Ascending aorta (tissue), 2 donors: ENCODE measurements around the gene ETFB. TPM values are rescaled to one million over a fixed set of nuclear protein-coding genes. Genes with fewer than 3 reads are reported as not detected.

ENCODE experiments used
- DNase-seq, 2 donors: peaks; one replicate each; pipeline ENCODE4 v3.0.0-alpha.2; 2019; ENCODE audit warnings: low spot score in 2 of 2
- H3K27ac ChIP-seq, 2 donors: fragments of 200-600 bp; sonication (generic); one replicate each; pipeline ENCODE4 v1.5.1; 2016 to 2017; ENCODE audit warnings: mild to moderate bottlenecking in 1 of 2
- H3K27me3 ChIP-seq: fragments of 200-600 bp; sonication (generic); one replicate; pipeline ENCODE4 v1.5.1; 2017
- H3K36me3 ChIP-seq, 2 donors: fragments of 200-600 bp; sonication (generic); one replicate each; pipeline ENCODE4 v1.5.1; 2016
- H3K4me1 ChIP-seq, 2 donors: fragments of 200-600 bp; sonication (generic); one replicate each; pipeline ENCODE4 v1.5.1; 2016 to 2017; ENCODE audit warnings: mild to moderate bottlenecking in 1 of 2
- H3K4me3 ChIP-seq, 2 donors: fragments of 200-600 bp; sonication (generic); one replicate each; pipeline ENCODE4 v1.5.1; 2016 to 2017; ENCODE audit warnings: mild to moderate bottlenecking in 1 of 2
- H3K9me3 ChIP-seq, 2 donors: fragments of 200-600 bp; sonication (generic); one replicate each; pipeline ENCODE4 v1.5.1; 2016
- intact Hi-C: fragments of 100-400 bp; cut with DNase I; formaldehyde crosslinking; loops from one replicate; pipeline ENCODE4 v1.15.1; 2023
- total RNA-seq: library from RNA; depleted of rRNA; stranded (reverse); fragments of >200 nt; gene quantifications from one replicate; pipeline ENCODE4 v1.1.0, GENCODE V29; 2016
- TF ChIP-seq, protein P1 (sequence below), 3 experiments: fragments of 200-600 bp in 2 of 3; fragments of 450-650 bp in 1 of 3; sonication (generic) in 2 of 3; IDR thresholded peaks; one replicate each; pipeline ENCODE4 v1.5.1; 2016 to 2019; ENCODE audit warnings: antibody characterized with exemption in 3 of 3, mild to moderate bottlenecking in 1 of 3, moderate library complexity in 1 of 3

Gene ETFB
- total RNA-seq, 1 donor from 2014 or later, result 42.5 TPM

DNA sequence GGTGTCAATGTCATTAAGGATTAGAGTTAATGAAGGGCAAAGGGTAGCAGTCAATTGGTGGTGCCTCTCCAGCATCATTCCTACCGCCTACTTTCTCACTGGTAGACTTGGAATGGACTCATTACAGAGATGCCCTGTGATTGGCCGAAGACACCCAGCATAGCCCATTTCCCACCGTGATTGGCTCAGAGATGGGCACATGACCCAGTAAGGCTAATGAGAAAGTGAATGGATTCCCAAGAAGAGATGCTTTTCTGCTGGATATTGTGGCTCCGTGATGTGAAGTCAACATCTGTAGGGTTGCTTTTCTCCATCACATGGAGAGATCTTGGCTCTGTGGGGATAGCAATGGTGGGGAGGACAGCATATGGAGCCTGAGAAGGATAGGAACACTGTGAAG, 35.8 kb downstream of the ETFB start:
- H3K4me3 ChIP-seq, result no peak overlapping the region
- TF ChIP-seq, protein P1, sequence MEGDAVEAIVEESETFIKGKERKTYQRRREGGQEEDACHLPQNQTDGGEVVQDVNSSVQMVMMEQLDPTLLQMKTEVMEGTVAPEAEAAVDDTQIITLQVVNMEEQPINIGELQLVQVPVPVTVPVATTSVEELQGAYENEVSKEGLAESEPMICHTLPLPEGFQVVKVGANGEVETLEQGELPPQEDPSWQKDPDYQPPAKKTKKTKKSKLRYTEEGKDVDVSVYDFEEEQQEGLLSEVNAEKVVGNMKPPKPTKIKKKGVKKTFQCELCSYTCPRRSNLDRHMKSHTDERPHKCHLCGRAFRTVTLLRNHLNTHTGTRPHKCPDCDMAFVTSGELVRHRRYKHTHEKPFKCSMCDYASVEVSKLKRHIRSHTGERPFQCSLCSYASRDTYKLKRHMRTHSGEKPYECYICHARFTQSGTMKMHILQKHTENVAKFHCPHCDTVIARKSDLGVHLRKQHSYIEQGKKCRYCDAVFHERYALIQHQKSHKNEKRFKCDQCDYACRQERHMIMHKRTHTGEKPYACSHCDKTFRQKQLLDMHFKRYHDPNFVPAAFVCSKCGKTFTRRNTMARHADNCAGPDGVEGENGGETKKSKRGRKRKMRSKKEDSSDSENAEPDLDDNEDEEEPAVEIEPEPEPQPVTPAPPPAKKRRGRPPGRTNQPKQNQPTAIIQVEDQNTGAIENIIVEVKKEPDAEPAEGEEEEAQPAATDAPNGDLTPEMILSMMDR (IDR thresholded peaks at IDR 0.05), result no peak
- H3K27ac ChIP-seq, result no peak overlapping the region
- H3K4me1 ChIP-seq, result peaks cover 0 to 3% of the 10 kb centered on the region in 2 donors
- DNase-seq, result no peak
- no peaks in the 10 kb centered on the region for H3K36me3 ChIP-seq
- H3K27me3 ChIP-seq, result no peaks in the 10 kb centered on the region
- intact Hi-C loops, result no loop called here
- no peaks in the 10 kb centered on the region for H3K9me3 ChIP-seq

DNA sequence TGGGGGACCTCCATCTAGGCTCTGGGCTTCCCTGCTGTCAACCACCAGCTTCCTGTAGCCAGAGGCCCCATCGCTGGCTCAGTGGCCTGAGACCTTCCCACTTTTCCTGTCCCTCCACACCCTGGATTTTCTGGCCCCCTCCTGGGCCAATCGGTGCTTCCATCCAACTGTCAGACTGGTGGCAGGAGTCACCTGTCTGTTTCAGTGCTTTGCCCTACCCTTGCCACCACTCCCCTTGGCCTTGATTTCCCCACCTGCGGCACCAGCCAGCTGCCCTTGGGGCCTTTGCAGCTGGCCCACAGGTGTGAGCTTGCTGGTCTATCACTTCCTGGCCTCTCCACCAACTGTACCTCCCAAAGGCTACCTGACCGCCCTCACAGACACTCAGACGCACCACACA, 36.8 kb downstream of the ETFB start:
- intact Hi-C loops, result no loop called here
- H3K9me3 ChIP-seq, result no peaks in the 10 kb centered on the region
- no peak overlapping the region for H3K4me3 ChIP-seq
- TF ChIP-seq, protein P1 (IDR thresholded peaks at IDR 0.05), result no peak
- no peak for DNase-seq
- no peak overlapping the region for H3K27ac ChIP-seq
- H3K36me3 ChIP-seq, result no peaks in the 10 kb centered on the region
- H3K4me1 ChIP-seq, result peaks cover 0 to 3% of the 10 kb centered on the region in 2 donors
- H3K27me3 ChIP-seq, result no peaks in the 10 kb centered on the region

DNA sequence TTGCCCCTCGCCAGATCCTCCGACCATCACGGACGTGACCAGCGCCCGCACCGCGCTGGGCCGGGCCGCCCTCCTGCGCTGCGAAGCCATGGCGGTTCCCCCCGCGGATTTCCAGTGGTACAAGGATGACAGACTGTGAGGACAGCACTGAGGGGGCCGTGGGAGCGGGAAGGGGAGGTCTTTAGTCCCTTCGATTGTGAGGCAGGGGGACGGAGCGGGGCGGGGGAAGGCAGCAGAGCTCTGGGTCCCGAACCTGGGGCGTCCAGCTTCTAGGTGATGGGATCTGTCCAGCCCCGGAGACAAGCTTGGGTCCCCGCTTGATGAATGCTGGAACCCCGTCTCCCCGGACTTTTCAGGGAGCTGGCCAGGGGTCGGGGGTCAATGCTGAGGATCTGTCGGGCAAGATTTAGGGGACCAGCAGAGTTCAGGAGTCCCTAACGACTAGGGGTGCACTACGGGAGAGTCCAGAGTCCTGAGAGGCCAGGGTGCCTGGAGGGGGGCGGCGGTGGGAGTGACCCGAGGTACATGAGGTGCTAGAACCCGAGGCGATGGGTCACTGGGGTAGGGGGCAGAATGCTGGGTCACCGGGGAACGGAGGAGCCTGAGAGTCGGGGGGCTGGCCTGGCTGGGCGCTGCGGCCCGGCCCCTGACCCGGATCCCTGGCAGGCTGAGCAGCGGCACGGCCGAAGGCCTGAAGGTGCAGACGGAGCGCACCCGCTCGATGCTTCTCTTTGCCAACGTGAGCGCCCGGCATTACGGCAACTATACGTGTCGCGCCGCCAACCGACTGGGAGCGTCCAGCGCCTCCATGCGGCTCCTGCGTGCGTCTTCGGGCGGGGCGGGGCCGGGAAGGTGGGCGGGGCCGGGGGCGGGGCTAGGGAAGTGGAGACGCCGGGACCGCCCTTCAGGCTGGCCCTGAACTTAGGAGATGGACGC, 38.9 kb downstream of the ETFB start:
- no peak overlapping the region for H3K27ac ChIP-seq
- H3K27me3 ChIP-seq, result no peaks in the 10 kb centered on the region
- no peaks in the 10 kb centered on the region for H3K36me3 ChIP-seq
- intact Hi-C loops, result no loop called here
- H3K4me3 ChIP-seq, result peak overlapping the region; percentile 24 to 41
- no peaks in the 10 kb centered on the region for H3K9me3 ChIP-seq
- peaks cover 0 to 3% of the 10 kb centered on the region in 2 donors for H3K4me1 ChIP-seq
- DNase-seq, result no peak
- TF ChIP-seq, protein P1 (IDR thresholded peaks at IDR 0.05), result peak in 1 of 3 experiments; percentile 11

DNA sequence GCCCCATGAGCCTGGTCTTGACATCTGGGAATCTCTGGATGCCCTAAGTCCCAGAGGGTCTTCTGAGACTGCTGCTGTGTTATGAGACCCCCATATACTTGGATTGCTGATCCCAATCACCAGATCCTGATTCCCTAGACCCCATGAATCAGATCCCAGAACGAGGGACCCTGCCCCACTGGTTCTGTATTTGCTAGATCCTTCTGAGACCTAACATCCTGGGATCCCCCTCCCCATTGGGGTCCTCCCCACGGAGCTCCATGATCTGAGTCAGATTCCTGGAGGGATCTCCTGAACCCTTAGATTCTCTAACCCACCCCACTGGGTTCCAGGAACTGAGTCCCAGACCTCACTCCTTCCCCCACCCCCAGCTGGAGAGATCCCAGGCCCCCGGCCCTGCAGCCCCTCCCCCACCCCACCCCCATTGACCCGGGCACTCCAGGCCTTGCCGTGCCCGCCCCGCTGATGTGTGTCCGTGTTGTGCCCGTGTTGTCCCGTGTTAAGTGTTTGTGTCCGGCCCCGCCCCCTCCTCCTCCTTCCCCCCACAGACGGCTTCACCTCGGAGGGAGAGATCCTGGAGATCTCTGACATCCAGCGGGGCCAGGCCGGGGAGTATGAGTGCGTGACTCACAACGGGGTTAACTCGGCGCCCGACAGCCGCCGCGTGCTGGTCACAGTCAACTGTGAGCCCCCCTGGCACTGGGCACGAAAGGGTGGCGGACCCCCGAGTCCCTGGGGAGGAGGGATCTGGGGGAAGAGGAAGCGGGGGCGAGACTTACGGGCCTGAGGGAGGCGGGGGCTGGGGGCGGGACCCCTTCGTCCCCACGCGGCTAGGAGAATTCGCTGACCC, 39.7 kb downstream of the ETFB start:
- intact Hi-C loops, result no loop called here
- TF ChIP-seq, protein P1 (IDR thresholded peaks at IDR 0.05), result no peak
- Histone ChIP-seq H3K27ac (no peak overlapping the region), H3K9me3 (no peaks in the 10 kb centered on the region), H3K4me3 (no peak overlapping the region), H3K4me1 (peaks cover 0 to 3% of the 10 kb centered on the region in 2 donors), H3K27me3 (no peaks in the 10 kb centered on the region), H3K36me3 (no peaks in the 10 kb centered on the region)
- DNase-seq, result no peak

DNA sequence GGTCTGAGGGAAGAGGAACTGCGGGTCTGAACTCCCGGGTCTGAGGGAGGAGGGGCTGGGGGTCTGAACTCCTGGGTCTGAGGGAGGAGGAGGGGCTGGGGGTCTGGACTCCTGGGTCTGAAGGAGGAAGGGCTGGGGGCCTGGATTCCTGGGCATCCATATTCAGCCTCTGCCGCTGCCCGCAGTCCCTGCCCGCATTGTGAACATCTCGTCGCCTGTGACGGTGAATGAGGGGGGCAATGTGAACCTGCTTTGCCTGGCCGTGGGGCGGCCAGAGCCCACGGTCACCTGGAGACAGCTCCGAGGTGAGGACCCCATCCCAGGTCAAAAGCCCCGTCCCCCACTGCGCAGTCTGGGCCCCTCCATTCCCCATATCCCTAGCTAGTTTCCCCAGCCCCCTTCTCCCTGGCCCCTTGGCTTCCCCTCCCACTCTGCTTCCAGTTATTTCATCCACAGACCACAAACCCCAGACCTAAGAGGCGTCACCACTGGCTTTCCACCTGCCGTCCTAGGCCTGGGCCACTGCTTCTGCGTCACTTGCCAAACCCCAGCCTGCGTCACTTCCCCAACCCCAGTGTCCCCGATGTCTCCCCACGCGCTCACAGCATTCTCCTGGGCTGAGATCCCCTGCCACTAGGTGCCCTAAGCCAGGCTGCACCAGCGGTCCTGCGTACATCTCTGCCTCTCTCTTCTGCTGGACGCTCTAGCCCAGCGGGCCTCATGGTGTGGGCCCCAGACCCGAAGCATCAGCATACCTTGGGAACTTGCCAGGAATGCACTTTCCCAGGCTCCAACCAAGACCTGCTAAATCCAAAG, 40.8 kb downstream of the ETFB start:
- Histone ChIP-seq H3K27ac (no peak overlapping the region), H3K4me3 (no peak overlapping the region), H3K9me3 (no peaks in the 10 kb centered on the region), H3K27me3 (no peaks in the 10 kb centered on the region), H3K4me1 (peaks cover 0 to 3% of the 10 kb centered on the region in 2 donors), H3K36me3 (no peaks in the 10 kb centered on the region)
- TF ChIP-seq, protein P1 (IDR thresholded peaks at IDR 0.05), result no peak
- intact Hi-C loops, result no loop called here
- DNase-seq, result no peak
